Measurements from ENCODE around the gene GAB2.
"Not testable (repeated sequence)": the region's sequence is repeated elsewhere in the genome, so short reads cannot be mapped to it uniquely, and the experiment has no call there.

GAB2 gene

GRCh38 chr11:78229106-78229505 lies 188.5 kb downstream of the GAB2 start:
- Histone ChIP-seq H3K27ac (ENCODE audit: low read depth, low read length) (no peak overlapping the region), H3K9ac (ENCODE audit: low read length) (no peak overlapping the region), H3K27me3 (ENCODE audit: control insufficient read depth, insufficient read depth, low read length) (no peaks in the 10 kb centered on the region), H3K4me1 (ENCODE audit: control insufficient read depth, insufficient read depth, low read length) (peaks cover 9% of the 10 kb centered on the region), H3K4me3 (ENCODE audit: low read length) (no peak overlapping the region), H3K36me3 (ENCODE audit: control insufficient read depth, insufficient read depth, low read length) (peaks cover 2% of the 10 kb centered on the region)

GRCh38 chr11:78228467-78228866 lies 189.2 kb downstream of the GAB2 start:
- Histone ChIP-seq H3K4me3 (ENCODE audit: low read length) (no peak overlapping the region), H3K4me1 (ENCODE audit: control insufficient read depth, insufficient read depth, low read length) (peaks cover 9% of the 10 kb centered on the region), H3K36me3 (ENCODE audit: control insufficient read depth, insufficient read depth, low read length) (peaks cover 2% of the 10 kb centered on the region), H3K27ac (ENCODE audit: low read depth, low read length) (no peak overlapping the region), H3K9ac (ENCODE audit: low read length) (no peak overlapping the region), H3K27me3 (ENCODE audit: control insufficient read depth, insufficient read depth, low read length) (no peaks in the 10 kb centered on the region)

- Histone ChIP-seq H3K4me1 (ENCODE audit: control insufficient read depth, insufficient read depth, low read length) (peaks cover 9% of the 10 kb centered on the region), H3K9ac (ENCODE audit: low read length) (no peak overlapping the region), H3K36me3 (ENCODE audit: control insufficient read depth, insufficient read depth, low read length) (peaks cover 2% of the 10 kb centered on the region), H3K4me3 (ENCODE audit: low read length) (no peak overlapping the region), H3K27ac (ENCODE audit: low read depth, low read length) (no peak overlapping the region), H3K27me3 (ENCODE audit: control insufficient read depth, insufficient read depth, low read length) (no peaks in the 10 kb centered on the region)
Measured at GRCh38 chr11:78227921-78228320, 189.7 kb downstream of the GAB2 start.

- Histone ChIP-seq H3K4me3 (ENCODE audit: low read length) (no peak overlapping the region), H3K27me3 (ENCODE audit: control insufficient read depth, insufficient read depth, low read length) (no peaks in the 10 kb centered on the region), H3K4me1 (ENCODE audit: control insufficient read depth, insufficient read depth, low read length) (peaks cover 3% of the 10 kb centered on the region), H3K27ac (ENCODE audit: low read depth, low read length) (no peak overlapping the region), H3K9ac (ENCODE audit: low read length) (no peak overlapping the region), H3K36me3 (ENCODE audit: control insufficient read depth, insufficient read depth, low read length) (peaks cover 2% of the 10 kb centered on the region)
Measured at GRCh38 chr11:78226684-78227680, 190.6 kb downstream of the GAB2 start.

- Histone ChIP-seq H3K4me1 (ENCODE audit: control insufficient read depth, insufficient read depth, low read length) (no peaks in the 10 kb centered on the region), H3K9ac (ENCODE audit: low read length) (no peak overlapping the region), H3K27ac (ENCODE audit: low read depth, low read length) (no peak overlapping the region), H3K4me3 (ENCODE audit: low read length) (no peak overlapping the region), H3K36me3 (ENCODE audit: control insufficient read depth, insufficient read depth, low read length) (peaks cover 18% of the 10 kb centered on the region), H3K27me3 (ENCODE audit: control insufficient read depth, insufficient read depth, low read length) (no peaks in the 10 kb centered on the region)
Measured at GRCh38 chr11:78224906-78225420, 192.7 kb downstream of the GAB2 start.

GRCh38 chr11:78224506-78224905 lies 193.1 kb downstream of the GAB2 start:
- Histone ChIP-seq H3K27me3 (ENCODE audit: control insufficient read depth, insufficient read depth, low read length) (no peaks in the 10 kb centered on the region), H3K36me3 (ENCODE audit: control insufficient read depth, insufficient read depth, low read length) (peaks cover 20% of the 10 kb centered on the region), H3K9ac (ENCODE audit: low read length) (no peak overlapping the region), H3K4me3 (ENCODE audit: low read length) (no peak overlapping the region), H3K4me1 (ENCODE audit: control insufficient read depth, insufficient read depth, low read length) (no peaks in the 10 kb centered on the region), H3K27ac (ENCODE audit: low read depth, low read length) (no peak overlapping the region)

GRCh38 chr11:78223320-78223954 lies 194.2 kb downstream of the GAB2 start:
- Histone ChIP-seq H3K4me1 (ENCODE audit: control insufficient read depth, insufficient read depth, low read length) (no peaks in the 10 kb centered on the region), H3K4me3 (ENCODE audit: low read length) (no peak overlapping the region), H3K36me3 (ENCODE audit: control insufficient read depth, insufficient read depth, low read length) (peaks cover 27% of the 10 kb centered on the region), H3K9ac (ENCODE audit: low read length) (no peak overlapping the region), H3K27me3 (ENCODE audit: control insufficient read depth, insufficient read depth, low read length) (no peaks in the 10 kb centered on the region), H3K27ac (ENCODE audit: low read depth, low read length) (no peak overlapping the region)

- not testable (repeated sequence) for H3K4me3 ChIP-seq (ENCODE audit: low read length); H3K27me3 ChIP-seq (ENCODE audit: control insufficient read depth, insufficient read depth, low read length); H3K4me1 ChIP-seq (ENCODE audit: control insufficient read depth, insufficient read depth, low read length); H3K9ac ChIP-seq (ENCODE audit: low read length); H3K27ac ChIP-seq (ENCODE audit: low read depth, low read length)
- H3K36me3 ChIP-seq (ENCODE audit: control insufficient read depth, insufficient read depth, low read length): peaks cover 29% of the 10 kb centered on the region
Measured at GRCh38 chr11:78222726-78223125, 194.9 kb downstream of the GAB2 start.

GRCh38 chr11:78221396-78222315 lies 196.0 kb downstream of the GAB2 start:
- Histone ChIP-seq H3K4me1 (ENCODE audit: control insufficient read depth, insufficient read depth, low read length) (no peaks in the 10 kb centered on the region), H3K36me3 (ENCODE audit: control insufficient read depth, insufficient read depth, low read length) (peaks cover 31% of the 10 kb centered on the region), H3K4me3 (ENCODE audit: low read length) (no peak overlapping the region), H3K27ac (ENCODE audit: low read depth, low read length) (no peak overlapping the region), H3K27me3 (ENCODE audit: control insufficient read depth, insufficient read depth, low read length) (no peaks in the 10 kb centered on the region), H3K9ac (ENCODE audit: low read length) (no peak overlapping the region)

- H3K9ac ChIP-seq (ENCODE audit: low read length): no peak overlapping the region
- H3K27ac ChIP-seq (ENCODE audit: low read depth, low read length): no peak overlapping the region
- H3K4me3 ChIP-seq (ENCODE audit: low read length): no peak overlapping the region
- peaks cover 31% of the 10 kb centered on the region for H3K36me3 ChIP-seq (ENCODE audit: control insufficient read depth, insufficient read depth, low read length)
- H3K4me1 ChIP-seq (ENCODE audit: control insufficient read depth, insufficient read depth, low read length): no peaks in the 10 kb centered on the region
- no peaks in the 10 kb centered on the region for H3K27me3 ChIP-seq (ENCODE audit: control insufficient read depth, insufficient read depth, low read length)
Measured at GRCh38 chr11:78220218-78221157, 197.1 kb downstream of the GAB2 start.

- Histone ChIP-seq H3K36me3 (ENCODE audit: control insufficient read depth, insufficient read depth, low read length) (peaks cover 30% of the 10 kb centered on the region), H3K9ac (ENCODE audit: low read length) (no peak overlapping the region), H3K27ac (ENCODE audit: low read depth, low read length) (no peak overlapping the region), H3K27me3 (ENCODE audit: control insufficient read depth, insufficient read depth, low read length) (no peaks in the 10 kb centered on the region), H3K4me3 (ENCODE audit: low read length) (no peak overlapping the region), H3K4me1 (ENCODE audit: control insufficient read depth, insufficient read depth, low read length) (no peaks in the 10 kb centered on the region)
Measured at GRCh38 chr11:78219493-78220217, 198.0 kb downstream of the GAB2 start.
